Measurements from ENCODE around the gene DCTN3. TPM values are rescaled to one million over a fixed set of nuclear protein-coding genes. Genes with fewer than 3 reads are reported as not detected.

The DCTN3 gene
- total RNA-seq, 1 donor from 2014 or later, result 79.5 TPM

GRCh38 chr9:34576597-34577399 is 43.5 kb downstream of the DCTN3 start:
- Mint-ChIP-seq H3K36me3 (ENCODE audit: low read depth) (no peaks in the 10 kb centered on the region), H3K9me3 (ENCODE audit: low read depth) (no peaks in the 10 kb centered on the region), H3K4me1 (ENCODE audit: low read depth) (peaks cover 7% of the 10 kb centered on the region), H3K27me3 (ENCODE audit: low read depth) (peaks cover 34% of the 10 kb centered on the region), H3K27ac (ENCODE audit: unreplicated experiment) (no peak overlapping the region), H3K4me3 (ENCODE audit: unreplicated experiment) (peak overlapping the region; percentile 66)
- TF ChIP-seq, protein P1, sequence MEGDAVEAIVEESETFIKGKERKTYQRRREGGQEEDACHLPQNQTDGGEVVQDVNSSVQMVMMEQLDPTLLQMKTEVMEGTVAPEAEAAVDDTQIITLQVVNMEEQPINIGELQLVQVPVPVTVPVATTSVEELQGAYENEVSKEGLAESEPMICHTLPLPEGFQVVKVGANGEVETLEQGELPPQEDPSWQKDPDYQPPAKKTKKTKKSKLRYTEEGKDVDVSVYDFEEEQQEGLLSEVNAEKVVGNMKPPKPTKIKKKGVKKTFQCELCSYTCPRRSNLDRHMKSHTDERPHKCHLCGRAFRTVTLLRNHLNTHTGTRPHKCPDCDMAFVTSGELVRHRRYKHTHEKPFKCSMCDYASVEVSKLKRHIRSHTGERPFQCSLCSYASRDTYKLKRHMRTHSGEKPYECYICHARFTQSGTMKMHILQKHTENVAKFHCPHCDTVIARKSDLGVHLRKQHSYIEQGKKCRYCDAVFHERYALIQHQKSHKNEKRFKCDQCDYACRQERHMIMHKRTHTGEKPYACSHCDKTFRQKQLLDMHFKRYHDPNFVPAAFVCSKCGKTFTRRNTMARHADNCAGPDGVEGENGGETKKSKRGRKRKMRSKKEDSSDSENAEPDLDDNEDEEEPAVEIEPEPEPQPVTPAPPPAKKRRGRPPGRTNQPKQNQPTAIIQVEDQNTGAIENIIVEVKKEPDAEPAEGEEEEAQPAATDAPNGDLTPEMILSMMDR (IDR thresholded peaks at IDR 0.05), result no peak
- DNase-seq (ENCODE audit: low spot score), result peak; percentile 75

DNA sequence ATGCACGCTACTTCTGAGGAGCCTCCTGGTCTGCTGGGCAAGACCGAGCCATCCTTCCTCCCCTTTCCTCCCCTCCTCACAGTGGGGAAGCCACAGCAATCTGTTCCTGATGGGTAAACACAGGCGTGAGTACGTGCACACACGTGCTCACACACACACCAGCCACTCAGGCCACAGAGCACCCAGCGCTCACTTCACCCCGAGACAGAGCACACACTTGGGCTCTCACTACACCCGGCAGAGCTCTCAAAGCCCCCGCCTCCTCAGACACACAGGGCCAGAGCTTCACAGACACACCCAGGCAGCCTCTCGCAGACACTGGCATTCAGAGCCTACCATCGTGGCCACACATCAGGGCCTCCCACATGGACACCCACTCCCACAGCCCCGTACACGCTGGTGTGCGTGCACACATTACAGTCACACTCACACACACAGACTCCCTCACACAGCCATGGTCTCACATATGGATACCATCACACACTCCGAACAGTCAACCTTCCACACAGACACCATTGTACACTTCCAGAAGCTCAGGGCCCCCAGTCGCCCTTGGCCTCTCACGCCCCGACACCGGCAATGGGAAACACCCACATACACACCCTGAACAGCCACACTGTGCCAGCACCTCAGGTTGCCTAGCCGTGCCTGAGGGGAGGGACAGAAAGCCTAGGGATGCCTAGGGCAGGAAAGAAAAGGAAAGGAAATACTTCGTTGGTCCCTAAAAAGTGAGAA is 44.3 kb downstream of the DCTN3 start:
- H3K4me1 Mint-ChIP-seq (ENCODE audit: low read depth), result peaks cover 7% of the 10 kb centered on the region
- H3K9me3 Mint-ChIP-seq (ENCODE audit: low read depth), result no peaks in the 10 kb centered on the region
- no peak for DNase-seq (ENCODE audit: low spot score)
- peaks cover 28% of the 10 kb centered on the region for H3K27me3 Mint-ChIP-seq (ENCODE audit: low read depth)
- TF ChIP-seq, protein P1 (IDR thresholded peaks at IDR 0.05), result no peak
- H3K4me3 Mint-ChIP-seq (ENCODE audit: unreplicated experiment), result no peak overlapping the region
- no peaks in the 10 kb centered on the region for H3K36me3 Mint-ChIP-seq (ENCODE audit: low read depth)
- no peak overlapping the region for H3K27ac Mint-ChIP-seq (ENCODE audit: unreplicated experiment)

DNA sequence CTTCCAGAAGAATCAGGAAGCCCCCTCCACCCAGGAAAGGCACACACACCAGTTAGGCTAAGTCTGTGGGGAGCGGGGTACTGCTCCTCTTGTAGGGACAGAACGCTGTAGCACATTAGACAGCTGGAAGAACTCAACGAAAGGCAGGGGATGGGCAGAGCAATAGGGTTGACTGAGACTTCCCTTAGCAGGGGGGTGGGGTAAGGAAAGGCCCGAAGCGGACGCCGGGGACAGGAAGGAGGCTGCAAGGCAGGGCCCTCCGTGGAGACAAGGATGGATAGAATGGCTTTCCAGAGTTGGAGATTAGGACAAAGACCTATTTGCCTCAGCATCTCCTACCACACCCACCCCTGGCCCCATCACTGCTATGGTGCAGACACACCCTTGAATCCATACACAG is 45.1 kb downstream of the DCTN3 start:
- H3K4me1 Mint-ChIP-seq (ENCODE audit: low read depth), result peaks cover 7% of the 10 kb centered on the region

GRCh38 chr9:34574571-34574970 is 45.7 kb downstream of the DCTN3 start:
- TF ChIP-seq, protein P1 (IDR thresholded peaks at IDR 0.05), result no peak
- no peaks in the 10 kb centered on the region for H3K36me3 Mint-ChIP-seq (ENCODE audit: low read depth)
- peaks cover 7% of the 10 kb centered on the region for H3K4me1 Mint-ChIP-seq (ENCODE audit: low read depth)
- H3K27ac Mint-ChIP-seq (ENCODE audit: unreplicated experiment), result no peak overlapping the region
- peak; percentile 77 for DNase-seq (ENCODE audit: low spot score)
- no peaks in the 10 kb centered on the region for H3K9me3 Mint-ChIP-seq (ENCODE audit: low read depth)
- peaks cover 21% of the 10 kb centered on the region for H3K27me3 Mint-ChIP-seq (ENCODE audit: low read depth)
- H3K4me3 Mint-ChIP-seq (ENCODE audit: unreplicated experiment), result no peak overlapping the region

More for the DNA sequence above, 45.1 kb downstream of the DCTN3 start:
- Mint-ChIP-seq H3K36me3 (ENCODE audit: low read depth) (no peaks in the 10 kb centered on the region), H3K4me3 (ENCODE audit: unreplicated experiment) (no peak overlapping the region), H3K9me3 (ENCODE audit: low read depth) (no peaks in the 10 kb centered on the region), H3K27me3 (ENCODE audit: low read depth) (peaks cover 21% of the 10 kb centered on the region), H3K27ac (ENCODE audit: unreplicated experiment) (no peak overlapping the region)
- TF ChIP-seq, protein P1 (IDR thresholded peaks at IDR 0.05), result no peak
- no peak for DNase-seq (ENCODE audit: low spot score)

DNA sequence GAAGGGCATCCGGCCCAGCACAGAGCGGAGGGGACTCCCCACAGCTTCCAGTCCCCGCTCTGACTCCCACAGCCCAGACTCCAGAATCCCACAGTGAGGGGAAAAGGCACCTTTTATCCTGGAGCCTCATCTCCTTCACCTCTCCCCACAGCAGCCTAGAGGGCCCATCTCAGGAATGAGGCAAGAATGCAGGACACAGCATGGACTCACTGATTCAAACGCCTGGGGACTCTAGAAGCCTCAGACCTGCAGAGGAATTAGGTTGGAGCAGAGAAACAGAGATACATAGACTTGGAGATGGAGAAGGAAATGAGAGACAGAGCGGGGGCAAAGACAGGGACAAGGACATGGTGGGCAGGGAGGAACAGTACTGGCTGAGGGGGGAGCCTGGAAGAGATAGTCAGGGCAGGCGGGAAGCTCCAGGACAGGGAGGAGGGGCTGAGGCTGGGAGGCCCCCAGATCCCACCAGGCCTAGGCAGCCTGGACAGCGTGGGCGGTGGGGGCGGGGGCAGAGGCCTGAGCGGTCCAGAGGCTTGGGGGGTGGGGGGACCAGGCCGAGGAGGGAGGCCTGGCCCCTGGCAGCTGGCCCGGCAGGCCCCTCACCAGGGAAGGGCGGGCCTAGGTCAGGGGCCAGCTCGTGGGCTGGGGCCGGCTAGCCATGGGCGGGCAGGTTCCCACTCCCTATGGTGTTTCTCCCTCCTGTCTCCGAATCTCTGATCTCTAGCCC is 46.5 kb downstream of the DCTN3 start:
- Mint-ChIP-seq H3K27ac (ENCODE audit: unreplicated experiment) (no peak overlapping the region), H3K36me3 (ENCODE audit: low read depth) (no peaks in the 10 kb centered on the region), H3K4me1 (ENCODE audit: low read depth) (peaks cover 7% of the 10 kb centered on the region), H3K27me3 (ENCODE audit: low read depth) (peaks cover 16% of the 10 kb centered on the region), H3K4me3 (ENCODE audit: unreplicated experiment) (no peak overlapping the region), H3K9me3 (ENCODE audit: low read depth) (no peaks in the 10 kb centered on the region)
- TF ChIP-seq, protein P1 (IDR thresholded peaks at IDR 0.05), result no peak
- no peak for DNase-seq (ENCODE audit: low spot score)

Data from chondrocyte (in vitro differentiated cells).